ENCODE results near the gene GP1BA. TPM values are rescaled to one million over a fixed set of nuclear protein-coding genes. Genes with fewer than 3 reads are reported as not detected.

GP1BA gene
- total RNA-seq, 4 donors from 2014 or later = not detected

GRCh38 chr17:4932756-4933155 lies 679 bp downstream of the GP1BA start:
- Histone ChIP-seq H3K4me1 (peaks cover 12% of the 10 kb centered on the region), H3K9me3 (no peaks in the 10 kb centered on the region), H3K27me3 (no peaks in the 10 kb centered on the region), H3K27ac (no peak overlapping the region), H3K4me3 (no peak overlapping the region), H3K36me3 (peaks cover 20% of the 10 kb centered on the region)
- TF ChIP-seq CTCF (IDR thresholded peaks at IDR 0.05) (no peak), POLR2A (IDR thresholded peaks at IDR 0.05) (no peak), EP300 (IDR thresholded peaks at IDR 0.05) (no peak), POLR2AphosphoS5 (IDR thresholded peaks at IDR 0.05) (no peak)
- 95% methylated on average over 12 of the region's 12 CpGs for WGBS
- DNase-seq (ENCODE audit: low spot score in 2 of 2) = peak in 1 of 2 donors; percentile 49

- DNase-seq (ENCODE audit: low spot score in 2 of 2) = peak in 1 of 2 donors; percentile 55
- H3K27ac ChIP-seq = no peak overlapping the region
- H3K4me1 ChIP-seq = peaks cover 17% of the 10 kb centered on the region
- TF ChIP-seq CTCF (IDR thresholded peaks at IDR 0.05) (no peak), EP300 (IDR thresholded peaks at IDR 0.05) (no peak), POLR2AphosphoS5 (IDR thresholded peaks at IDR 0.05) (no peak), POLR2A (IDR thresholded peaks at IDR 0.05) (no peak)
- no peaks in the 10 kb centered on the region for H3K27me3 ChIP-seq
- no peaks in the 10 kb centered on the region for H3K9me3 ChIP-seq
- 73% methylated on average over 16 of the region's 16 CpGs for WGBS
- H3K36me3 ChIP-seq = peaks cover 25% of the 10 kb centered on the region
- no peak overlapping the region for H3K4me3 ChIP-seq
These were observed 1.6 kb downstream of the GP1BA start for GRCh38 chr17:4933646-4934045.

GRCh38 chr17:4934173-4934979 lies 2.3 kb downstream of the GP1BA start:
- Histone ChIP-seq H3K4me3 (no peak overlapping the region), H3K36me3 (peaks cover 25% of the 10 kb centered on the region), H3K4me1 (peaks cover 25% of the 10 kb centered on the region), H3K9me3 (no peaks in the 10 kb centered on the region), H3K27me3 (no peaks in the 10 kb centered on the region), H3K27ac (no peak overlapping the region)
- no peak for TF ChIP-seq POLR2AphosphoS5 (IDR thresholded peaks at IDR 0.05)
- no peak for TF ChIP-seq CTCF (IDR thresholded peaks at IDR 0.05)
- TF ChIP-seq POLR2A (IDR thresholded peaks at IDR 0.05) = no peak
- no peak for TF ChIP-seq EP300 (IDR thresholded peaks at IDR 0.05)
- 36% methylated on average over 14 of the region's 14 CpGs for WGBS
- DNase-seq (ENCODE audit: low spot score in 2 of 2) = peak in 1 of 2 donors; percentile 61

- TF ChIP-seq CTCF (IDR thresholded peaks at IDR 0.05) (no peak), POLR2A (IDR thresholded peaks at IDR 0.05) (no peak), POLR2AphosphoS5 (IDR thresholded peaks at IDR 0.05) (no peak), EP300 (IDR thresholded peaks at IDR 0.05) (no peak)
- Histone ChIP-seq H3K36me3 (peaks cover 25% of the 10 kb centered on the region), H3K27ac (no peak overlapping the region), H3K9me3 (no peaks in the 10 kb centered on the region), H3K4me3 (no peak overlapping the region), H3K4me1 (peaks cover 26% of the 10 kb centered on the region), H3K27me3 (no peaks in the 10 kb centered on the region)
- no peak for DNase-seq (ENCODE audit: low spot score in 2 of 2)
These were observed 3.6 kb downstream of the GP1BA start for GRCh38 chr17:4935650-4936049.

- Histone ChIP-seq H3K36me3 (peaks cover 25% of the 10 kb centered on the region), H3K4me1 (peaks cover 34% of the 10 kb centered on the region), H3K9me3 (no peaks in the 10 kb centered on the region), H3K4me3 (no peak overlapping the region), H3K27me3 (no peaks in the 10 kb centered on the region), H3K27ac (no peak overlapping the region)
- WGBS = 81% methylated on average over 3 of the region's 3 CpGs
- DNase-seq (ENCODE audit: low spot score in 2 of 2) = no peak
- TF ChIP-seq POLR2AphosphoS5 (IDR thresholded peaks at IDR 0.05) (no peak), CTCF (IDR thresholded peaks at IDR 0.05) (no peak), POLR2A (IDR thresholded peaks at IDR 0.05) (no peak), EP300 (IDR thresholded peaks at IDR 0.05) (no peak)
These were observed 4.4 kb downstream of the GP1BA start for GRCh38 chr17:4936436-4936835.

All from suprapubic skin (tissue), 4 donors.